H1 (cell line): ENCODE results near the gene FBXL16. TPM values are rescaled to one million over a fixed set of nuclear protein-coding genes. Genes with fewer than 3 reads are reported as not detected.

Experiments
- CTCF ChIA-PET: fragments of 300-600 bp; sonication (Branson Sonifier 250); formaldehyde crosslinking; loops from one replicate; lab custom pipeline; 2021; ENCODE audit not compliant: partially characterized antibody; lab: Charles Lee
- POLR2A ChIA-PET: fragments of 300-600 bp; sonication (Branson Sonifier 250); formaldehyde crosslinking; loops from one replicate; lab custom pipeline; 2021; ENCODE audit warnings: inconsistent platforms; ENCODE audit not compliant: partially characterized antibody; lab: Charles Lee
- DNase-seq, 2 experiments: peaks; one replicate each; pipeline versions ENCODE4 v3.0.0 to v3.0.0-alpha.2; 2010 to 2022; ENCODE audit warnings: low spot score in 2 of 2, low read depth in 1 of 2, mixed read lengths in 1 of 2
- FAIRE-seq: peaks from 2 replicates; lab custom pipeline; 2011; peaks lifted over from hg19 to GRCh38; lab: Jason Lieb, UNC
- H2AFZ ChIP-seq: 2 replicates; pipeline ENCODE4 v1.8.1; 2012; ENCODE audit warnings: low read length, inconsistent platforms
- H2AK5ac ChIP-seq: 2 replicates; pipeline ENCODE4 v1.6.1; 2013; ENCODE audit warnings: low read depth, low read length
- H2BK120ac ChIP-seq: replicated peaks from 2 replicates; pipeline ENCODE3; 2013; ENCODE audit warnings: low read depth, low read length, inconsistent platforms
- H2BK12ac ChIP-seq: 2 replicates; pipeline ENCODE4 v1.6.1; 2013; ENCODE audit warnings: low read depth, low read length
- H2BK15ac ChIP-seq: 2 replicates; pipeline ENCODE4 v1.6.1; 2013; ENCODE audit warnings: low read length
- H2BK20ac ChIP-seq: 2 replicates; pipeline ENCODE4 v1.6.1; 2013; ENCODE audit warnings: low read length
- H2BK5ac ChIP-seq: 2 replicates; pipeline ENCODE4 v1.6.1; 2013; ENCODE audit warnings: low read depth, low read length
- H3K14ac ChIP-seq: 2 replicates; pipeline ENCODE4 v1.6.1; 2013; ENCODE audit warnings: inconsistent platforms; ENCODE audit not compliant: insufficient read length
- H3K18ac ChIP-seq: 2 replicates; pipeline ENCODE4 v1.6.1; 2013; ENCODE audit warnings: low read length; ENCODE audit errors: extremely low read depth
- H3K23ac ChIP-seq: 2 replicates; pipeline ENCODE4 v1.6.1; 2013; ENCODE audit warnings: inconsistent platforms; ENCODE audit not compliant: insufficient read length
- H3K23me2 ChIP-seq: 2 replicates; pipeline ENCODE4 v1.6.1; 2013; ENCODE audit warnings: low read depth, low read length
- H3K27ac ChIP-seq: 2 replicates; pipeline ENCODE4 v1.6.1; 2011; ENCODE audit warnings: low read depth, low read length, inconsistent platforms
- H3K27me3 ChIP-seq, 4 experiments: replicated peaks in 1 of 4; 1 replicate in 1 of 4; 2 replicates in 3 of 4; pipeline versions ENCODE4 v1.6.1 to v1.8.1; 2011 to 2013; ENCODE audit warnings: low read length in 3 of 4, mild to moderate bottlenecking in 3 of 4, inconsistent platforms in 2 of 4, mixed read lengths in 2 of 4, moderate library complexity in 1 of 4; ENCODE audit not compliant: control insufficient read depth in 3 of 4, insufficient read depth in 3 of 4; ENCODE audit errors: extremely low read depth in 1 of 4
- H3K36me3 ChIP-seq, 4 experiments: 2 replicates each; pipeline versions ENCODE4 v1.6.1 to v1.8.1; 2011 to 2013; ENCODE audit warnings: mild to moderate bottlenecking in 4 of 4, low read length in 3 of 4, moderate library complexity in 2 of 4, control low read depth in 1 of 4, inconsistent platforms in 1 of 4; ENCODE audit not compliant: insufficient read depth in 4 of 4, control insufficient read depth in 2 of 4
- H3K4ac ChIP-seq: replicated peaks from 2 replicates; pipeline ENCODE3; 2013; ENCODE audit warnings: low read length, low read depth, mixed read lengths, inconsistent platforms; ENCODE audit not compliant: insufficient read length
- H3K4me1 ChIP-seq, 4 experiments: replicated peaks in 1 of 4; 1 replicate in 1 of 4; 2 replicates in 3 of 4; pipeline versions ENCODE4 v1.6.1 to v1.8.1; 2011 to 2013; ENCODE audit warnings: low read length in 3 of 4, inconsistent platforms in 2 of 4, mixed read lengths in 1 of 4; ENCODE audit not compliant: insufficient read depth in 4 of 4, control insufficient read depth in 3 of 4
- H3K4me2 ChIP-seq, 2 experiments: 2 replicates each; pipeline versions ENCODE4 v1.6.1 to v1.8.1; 2011 to 2013; ENCODE audit warnings: low read depth in 2 of 2, low read length in 2 of 2, control low read depth in 1 of 2, inconsistent platforms in 1 of 2, mild to moderate bottlenecking in 1 of 2; ENCODE audit not compliant: insufficient read depth in 1 of 2
- H3K4me3 ChIP-seq, 4 experiments: fragments of 200-600, 300-600 bp in 1 of 4; sonication (generic), shearing (Covaris generic), sonication (Bioruptor Twin) in 1 of 4; 2 replicates each; pipeline versions ENCODE4 v1.5.1 to v1.8.1; 2011 to 2016; ENCODE audit warnings: low read length in 4 of 4, low read depth in 3 of 4, control low read depth in 2 of 4, inconsistent platforms in 2 of 4, mild to moderate bottlenecking in 2 of 4, mixed read lengths in 1 of 4, moderate library complexity in 1 of 4; ENCODE audit not compliant: insufficient read depth in 2 of 4; ENCODE audit errors: extremely low read depth in 1 of 4
- H3K56ac ChIP-seq: replicated peaks from 2 replicates; pipeline ENCODE3; 2013; ENCODE audit warnings: low read depth, mild to moderate bottlenecking, mixed read lengths, low read length, inconsistent platforms; ENCODE audit not compliant: insufficient read length
- H3K79me1 ChIP-seq: 2 replicates; pipeline ENCODE4 v1.6.1; 2013; ENCODE audit warnings: low read depth, low read length, control low read depth
- H3K79me2 ChIP-seq, 2 experiments: 2 replicates each; pipeline versions ENCODE4 v1.6.1 to v1.8.1; 2012 to 2013; ENCODE audit warnings: low read length in 2 of 2, mild to moderate bottlenecking in 2 of 2, inconsistent platforms in 1 of 2; ENCODE audit not compliant: insufficient read depth in 2 of 2, control insufficient read depth in 1 of 2
- H3K9ac ChIP-seq, 4 experiments: replicated peaks in 1 of 4; 1 replicate in 1 of 4; 2 replicates in 3 of 4; pipeline versions ENCODE4 v1.6.1 to v1.8.1; 2011 to 2013; ENCODE audit warnings: low read depth in 3 of 4, low read length in 3 of 4, control low read depth in 2 of 4, mild to moderate bottlenecking in 2 of 4, moderate library complexity in 2 of 4, inconsistent platforms in 1 of 4; ENCODE audit errors: extremely low read depth in 1 of 4
- H3K9me3 ChIP-seq, 2 experiments: 2 replicates each; pipeline versions ENCODE4 v1.6.1 to v1.8.1; 2012 to 2013; ENCODE audit warnings: mild to moderate bottlenecking in 2 of 2, moderate library complexity in 2 of 2, control low read depth in 1 of 2, inconsistent platforms in 1 of 2, low read depth in 1 of 2, low read length in 1 of 2, mixed read lengths in 1 of 2; ENCODE audit not compliant: insufficient read depth in 2 of 2
- H4K20me1 ChIP-seq, 2 experiments: replicated peaks in 1 of 2; 2 replicates each; pipeline versions ENCODE3 to v1.8.1; 2011 to 2013; ENCODE audit warnings: inconsistent platforms in 2 of 2, low read length in 2 of 2, mild to moderate bottlenecking in 1 of 2; ENCODE audit not compliant: insufficient read depth in 2 of 2, control insufficient read depth in 1 of 2
- H4K5ac ChIP-seq: 2 replicates; pipeline ENCODE4 v1.6.1; 2013; ENCODE audit warnings: low read length, low read depth, mixed read lengths, inconsistent platforms; ENCODE audit not compliant: insufficient read length
- H4K8ac ChIP-seq: 2 replicates; pipeline ENCODE4 v1.8.0; 2013; ENCODE audit warnings: mild to moderate bottlenecking, moderate library complexity, low read length, inconsistent platforms; ENCODE audit not compliant: insufficient read depth; ENCODE audit errors: extremely low read depth
- H4K91ac ChIP-seq: replicated peaks from 2 replicates; pipeline ENCODE3; 2013; ENCODE audit warnings: low read length, mixed read lengths, inconsistent platforms; ENCODE audit not compliant: insufficient read length
- BRCA1 ChIP-seq: IDR thresholded peaks from 2 replicates; pipeline ENCODE4 v1.6.1; 2012; ENCODE audit warnings: low read depth, low read length, improper control_type of control experiment
- CBX8 ChIP-seq: fragments of 300-800, 300-1000 bp; sonication (generic); IDR thresholded peaks from 2 replicates; pipeline ENCODE4 v1.7.1; 2016; ENCODE audit warnings: low read depth, low read length, borderline replicate concordance
- E2F6 ChIP-seq: IDR thresholded peaks from 2 replicates; pipeline ENCODE4 v1.6.1; 2012; ENCODE audit warnings: inconsistent platforms
- GABPA ChIP-seq: IDR thresholded peaks from 2 replicates; pipeline ENCODE4 v1.6.1; 2011; ENCODE audit warnings: mild to moderate bottlenecking, low read length, moderate library complexity, borderline replicate concordance; ENCODE audit not compliant: insufficient read depth
- POU5F1 ChIP-seq: IDR thresholded peaks from 2 replicates; pipeline ENCODE4 v1.6.1; 2011; ENCODE audit warnings: low read depth, mild to moderate bottlenecking, low read length, moderate library complexity
- RBBP5 ChIP-seq: IDR thresholded peaks from 2 replicates; pipeline ENCODE4 v1.7.1; 2012; ENCODE audit warnings: low read depth, mild to moderate bottlenecking, inconsistent platforms, low read length, moderate library complexity, borderline replicate concordance
- RNF2 ChIP-seq: fragments of 200-900, 300-1000 bp; sonication (generic); IDR thresholded peaks from 2 replicates; pipeline ENCODE4 v1.7.1; 2016; ENCODE audit warnings: borderline replicate concordance, low read depth, mild to moderate bottlenecking, antibody characterized with exemption, low read length; ENCODE audit not compliant: poor library complexity, severe bottlenecking; ENCODE audit errors: missing control alignments
- SP1 ChIP-seq: IDR thresholded peaks from 2 replicates; pipeline ENCODE4 v1.6.1; 2011; ENCODE audit warnings: low read depth, low read length
- SP4 ChIP-seq: IDR thresholded peaks from 2 replicates; pipeline ENCODE4 v1.6.1; 2012; ENCODE audit warnings: low read length, inconsistent platforms
- SRF ChIP-seq: IDR thresholded peaks from 2 replicates; pipeline ENCODE4 v1.6.1; 2011; ENCODE audit warnings: mild to moderate bottlenecking, low read depth, low read length, moderate library complexity
- WGBS, 2 experiments: shearing (Covaris generic) in 1 of 2; methylation state at CpG; one replicate each; pipeline versions ENCODE4 v1.1.6 to v1.1.7; 2013 to 2015; ENCODE audit warnings: low lambda C conversion rate in 2 of 2, mixed read lengths in 2 of 2, inconsistent platforms in 1 of 2, low coverage in 1 of 2, missing lambda C conversion rate in 1 of 2; ENCODE audit not compliant: insufficient replicate concordance in 2 of 2, insufficient coverage in 1 of 2, insufficient read length in 1 of 2; ENCODE audit errors: extremely low coverage in 1 of 2, missing lambda C conversion rate in 1 of 2; 5-methylcytosine and 5-hydroxymethylcytosine counted together
- polyA plus RNA-seq, 7 experiments: library from polyadenylated mRNA; depleted of rRNA in 3 of 7; stranded (reverse) in 5 of 7; unstranded in 2 of 7; fragments of >200 nt in 5 of 7; fragments of 200-250 nt in 2 of 7; gene quantifications; 1 replicate in 5 of 7; 2 replicates in 1 of 7; 4 replicates in 1 of 7; pipeline versions ENCODE4 v1.2.1 to v1.2.3, GENCODE V29; 2011 to 2013; ENCODE audit warnings: missing spikeins in 2 of 7, mixed read lengths in 2 of 7
- total RNA-seq: library from RNA; stranded (reverse); fragmentation: NEBNext Ultra II Directional; extraction: Animal tissue kit (Norgen Biotek cat#: 25700); gene quantifications from 2 replicates; pipeline ENCODE4 v1.2.1, GENCODE V29; 2021

Gene FBXL16
- total and polyA plus RNA-seq, 2 of the 8 experiments (the other 6 are each of a cell fraction or from before 2014, with no cell fraction given) = 12.5 to 12.8 TPM

GRCh38 chr16:740764-741505 lies 35.3 kb upstream of the FBXL16 start, which contains the start of gene CIAO3:
CIAO3 (minus strand) TSS chr16:740997; CDS start chr16:740985, 12 bp downstream.
- no peak within 1 kb of the TSS for H2AFZ ChIP-seq
- no peaks in the 10 kb centered on the region for H3K79me2 ChIP-seq
- peak within 1 kb of the TSS; percentile 80 for H4K5ac ChIP-seq
- H3K27me3 ChIP-seq = no peaks in the 10 kb centered on the region
- H3K18ac ChIP-seq = peak within 1 kb of the TSS; percentile 78; the same call in 1 of the 2 replicates
- H3K14ac ChIP-seq = no peak within 1 kb of the TSS
- H2BK5ac ChIP-seq = peak within 1 kb of the TSS; percentile 91
- WGBS, 2 experiments = 3% methylated on average over 59 of the region's 79 CpGs; no CpG with 5 or more reads in 1 of the 2 experiments
- peaks cover 0 to 9% (median 4%) of the 10 kb centered on the region in 4 experiments; a peak in 5 of 7 replicates for H3K4me1 ChIP-seq
- FAIRE-seq = no peak
- H4K91ac ChIP-seq = no peak within 1 kb of the TSS
- H4K8ac ChIP-seq = peak within 1 kb of the TSS; percentile 93
- peak within 1 kb of the TSS; percentile 62 to 90 (median 81) for H3K4me3 ChIP-seq
- ChIA-PET CTCF (interaction anchor here (0.6 to 35.8 kb wide), 16 partner anchors 9 to 1366 kb away, joined by 3 to 977 read pairs (median 4); partner anchors contain the start of genes ANTKMT, CCDC78, CHTF18 and FBXL16), POLR2A (interaction anchor here (0.6 to 6.3 kb wide), 18 partner anchors 10 to 318 kb away, joined by 3 to 39 read pairs (median 4); partner anchors contain the start of genes ANTKMT, CCDC78, GNG13 and MSLN)
- no peak within 1 kb of the TSS for H2BK20ac ChIP-seq
- peak in 1 of 2 experiments; percentile 99 for DNase-seq
- H2BK12ac ChIP-seq = 0 out of 2 replicates have a peak within 1 kb of the TSS, but pooled peaks have one; percentile 3
- peaks cover 7% of the 10 kb centered on the region; the same call in 1 of the 2 replicates for H3K23me2 ChIP-seq
- peaks cover 0 to 3% (median 0%) of the 10 kb centered on the region in 4 experiments; a peak in 1 of 8 replicates for H3K36me3 ChIP-seq
- no peak within 1 kb of the TSS for H2BK15ac ChIP-seq
- peak within 1 kb of the TSS; percentile 84 for H3K27ac ChIP-seq
- H3K9me3 ChIP-seq = no peaks in the 10 kb centered on the region
- H3K4ac ChIP-seq = no peak within 1 kb of the TSS
- no peaks in the 10 kb centered on the region for H3K79me1 ChIP-seq
- peak within 1 kb of the TSS; percentile 70 to 80 for H3K4me2 ChIP-seq
- H2AK5ac ChIP-seq = no peak within 1 kb of the TSS
- no peak within 1 kb of the TSS for H2BK120ac ChIP-seq
- H3K9ac ChIP-seq = peak within 1 kb of the TSS; percentile 64 to 81 (median 71)
- H3K23ac ChIP-seq = no peak within 1 kb of the TSS
- peak within 1 kb of the TSS; percentile 46 for H3K56ac ChIP-seq
- H4K20me1 ChIP-seq = no peaks in the 10 kb centered on the region
- TF ChIP-seq RNF2 (no peak), BRCA1 (peak; percentile 7; the same call in 1 of the 2 replicates), SRF (peak; percentile 58; the same call in 1 of the 2 replicates), E2F6 (peak; percentile 93), GABPA (no peak), RBBP5 (no peak), CBX8 (no peak), SP1 (peak; percentile 26; the same call in 1 of the 2 replicates), POU5F1 (no peak), SP4 (peak; percentile 74; the same call in 1 of the 2 replicates)
